GM21360 (cell line): ENCODE results near the gene HSF5.
A peak's percentile ranks its signal among the peaks of the same experiment; 100 is the strongest.
"Not testable (repeated sequence)": the region's sequence is repeated elsewhere in the genome, so short reads cannot be mapped to it uniquely, and the experiment has no call there.

Experiments
- ATAC-seq: cut with Tn5 transposase; IDR thresholded peaks from one replicate; pipeline ENCODE4 v1.9.1; 2021; ENCODE audit warnings: mild to moderate bottlenecking, moderate library complexity; ENCODE audit not compliant: unreplicated experiment

HSF5 gene

DNA sequence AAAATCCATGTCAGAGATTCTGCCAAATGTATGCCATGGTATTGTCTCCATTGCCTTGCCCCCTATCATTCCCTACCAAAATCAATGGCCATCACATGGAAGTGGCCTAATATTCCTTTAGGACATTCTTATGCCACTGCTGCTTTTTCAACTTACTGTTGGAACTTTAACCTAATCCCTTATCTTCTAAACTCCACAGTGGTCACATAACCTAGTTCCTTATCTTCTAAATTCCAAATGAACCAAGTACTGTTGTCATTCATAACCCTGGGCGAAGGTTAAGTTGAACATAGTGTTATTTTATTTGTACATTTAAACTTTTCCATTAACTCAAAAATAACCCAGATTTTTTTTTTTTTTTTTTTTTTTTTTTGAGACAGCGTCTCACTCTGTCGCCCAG is 3.6 kb downstream of the HSF5 start:
- ATAC-seq: no peak

DNA sequence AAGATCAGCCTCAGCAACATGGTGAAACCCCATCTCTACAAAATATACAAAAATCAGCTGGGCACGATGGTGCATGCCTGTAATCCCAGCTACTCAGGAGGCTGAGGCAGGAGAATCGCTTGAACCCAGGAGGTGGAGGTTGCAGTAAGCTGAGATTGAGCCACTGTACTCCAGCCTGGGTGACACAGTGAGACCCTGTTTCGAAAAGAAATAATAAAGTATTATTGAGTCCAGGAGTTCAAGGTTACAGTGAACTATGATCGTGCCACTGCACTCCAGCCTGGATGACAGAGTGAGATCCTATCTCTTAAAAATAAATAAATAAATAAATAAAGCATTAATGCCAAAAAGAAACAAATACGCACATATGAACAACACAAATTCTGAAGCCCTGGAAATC is 6.4 kb downstream of the HSF5 start:
- not testable (repeated sequence) for ATAC-seq

- no peak for ATAC-seq
Observed at GRCh38 chr17:58480090-58480489, 8.1 kb downstream of the HSF5 start.

GRCh38 chr17:58476812-58477211 is 11.4 kb downstream of the HSF5 start:
- no peak for ATAC-seq

DNA sequence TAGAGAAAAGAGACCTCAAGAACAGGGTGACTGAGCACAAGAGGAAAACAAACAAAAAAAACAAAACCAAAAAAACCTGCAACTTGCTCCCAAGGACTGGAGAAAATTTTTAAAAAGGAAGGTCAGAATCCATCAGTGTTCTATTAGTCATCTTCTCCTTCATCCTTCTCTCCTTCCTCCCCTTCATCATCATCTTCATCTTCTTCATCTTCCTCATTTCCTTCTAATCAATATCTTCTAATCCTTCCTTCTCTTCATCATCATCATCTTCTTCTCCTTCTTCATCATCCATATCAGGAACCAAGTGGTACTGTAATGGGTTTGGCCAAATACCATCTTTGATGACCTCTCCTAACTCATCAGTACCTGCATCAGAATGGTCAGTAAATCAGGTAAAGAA is 12.2 kb downstream of the HSF5 start:
- ATAC-seq: no peak

GRCh38 chr17:58470356-58470755 is 17.9 kb downstream of the HSF5 start:
- no peak for ATAC-seq

GRCh38 chr17:58468944-58469343 is 19.3 kb downstream of the HSF5 start:
- no peak for ATAC-seq

DNA sequence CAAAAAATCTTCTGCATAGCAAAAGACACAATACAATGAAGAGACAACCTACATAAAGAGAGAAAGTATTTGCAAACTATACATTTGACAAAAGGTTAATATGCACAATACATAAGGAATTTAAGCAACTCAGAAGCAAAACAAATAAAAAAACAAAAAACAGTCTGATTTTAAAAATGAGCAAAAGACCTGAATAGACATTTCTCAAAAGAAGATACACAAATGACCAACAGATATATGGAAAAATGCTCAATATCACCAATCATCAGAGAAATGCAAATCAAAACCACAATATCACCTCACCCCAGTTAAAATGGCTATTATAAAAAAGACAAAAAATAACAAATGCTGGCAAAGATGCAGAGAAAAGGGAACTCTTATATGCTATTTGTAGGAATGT is 32.7 kb downstream of the HSF5 start:
- no peak for ATAC-seq

GRCh38 chr17:58452738-58453137 is 35.5 kb downstream of the HSF5 start:
- no peak for ATAC-seq

GRCh38 chr17:58447039-58447975 is 40.9 kb downstream of the HSF5 start:
- no peak for ATAC-seq

DNA sequence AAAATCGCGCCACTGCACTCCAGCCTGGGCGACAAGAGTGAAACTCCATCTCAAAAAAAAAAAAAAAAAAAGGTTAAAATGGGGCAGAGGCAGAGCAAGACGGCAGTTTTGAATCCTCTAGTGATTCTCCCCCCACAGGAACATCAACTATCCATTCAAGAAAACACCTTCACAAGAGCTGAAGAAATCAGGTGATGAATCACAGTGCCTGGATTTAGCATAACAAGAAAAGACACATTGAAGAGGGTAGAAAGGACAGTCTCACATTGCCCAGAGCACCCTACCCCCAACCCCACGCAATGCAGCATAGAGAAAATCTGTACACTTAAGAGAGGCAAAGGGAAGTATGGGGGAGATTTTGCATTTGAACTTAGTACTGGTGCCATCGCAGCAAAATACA is 42.1 kb downstream of the HSF5 start:
- ATAC-seq: no peak

DNA sequence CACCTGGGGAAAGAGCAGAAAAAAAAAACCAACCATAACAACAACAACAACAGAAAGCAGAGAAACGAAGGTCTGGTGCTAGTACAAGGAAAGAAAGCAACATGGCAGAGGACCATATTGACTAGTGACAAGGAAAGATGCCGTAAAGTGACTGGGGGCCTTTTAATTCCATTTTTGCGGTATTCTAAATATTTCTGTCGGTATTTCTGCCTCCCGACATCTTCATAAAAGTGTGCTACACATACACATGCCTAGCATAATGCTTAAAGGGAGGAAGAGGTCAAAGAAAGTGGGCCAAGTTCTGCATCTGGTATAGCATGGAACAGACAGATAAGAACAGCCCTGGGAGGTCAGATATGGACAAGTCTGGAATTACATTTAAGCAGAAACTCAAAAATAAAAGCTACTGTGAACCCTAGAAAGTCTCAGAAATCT is 51.4 kb downstream of the HSF5 start:
- ATAC-seq: no peak

DNA sequence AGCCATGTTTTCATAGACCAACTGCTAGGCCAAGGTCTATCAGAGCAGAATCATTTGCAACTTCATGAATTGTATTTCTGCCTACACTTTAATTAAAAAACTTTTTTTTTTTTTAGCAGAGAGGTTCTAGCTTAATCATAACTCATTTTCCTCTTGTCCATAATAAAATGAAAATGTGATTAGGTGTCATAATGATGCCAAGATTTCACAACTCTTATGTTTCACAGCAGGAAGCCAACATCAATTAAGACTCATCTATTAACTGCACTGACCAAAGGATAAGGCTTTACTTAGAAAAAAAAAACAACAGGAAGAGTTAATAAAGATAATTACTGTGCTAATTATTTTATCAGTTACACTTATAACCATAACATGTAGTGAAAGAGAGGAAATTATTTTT is 52.0 kb downstream of the HSF5 start:
- ATAC-seq: no peak

DNA sequence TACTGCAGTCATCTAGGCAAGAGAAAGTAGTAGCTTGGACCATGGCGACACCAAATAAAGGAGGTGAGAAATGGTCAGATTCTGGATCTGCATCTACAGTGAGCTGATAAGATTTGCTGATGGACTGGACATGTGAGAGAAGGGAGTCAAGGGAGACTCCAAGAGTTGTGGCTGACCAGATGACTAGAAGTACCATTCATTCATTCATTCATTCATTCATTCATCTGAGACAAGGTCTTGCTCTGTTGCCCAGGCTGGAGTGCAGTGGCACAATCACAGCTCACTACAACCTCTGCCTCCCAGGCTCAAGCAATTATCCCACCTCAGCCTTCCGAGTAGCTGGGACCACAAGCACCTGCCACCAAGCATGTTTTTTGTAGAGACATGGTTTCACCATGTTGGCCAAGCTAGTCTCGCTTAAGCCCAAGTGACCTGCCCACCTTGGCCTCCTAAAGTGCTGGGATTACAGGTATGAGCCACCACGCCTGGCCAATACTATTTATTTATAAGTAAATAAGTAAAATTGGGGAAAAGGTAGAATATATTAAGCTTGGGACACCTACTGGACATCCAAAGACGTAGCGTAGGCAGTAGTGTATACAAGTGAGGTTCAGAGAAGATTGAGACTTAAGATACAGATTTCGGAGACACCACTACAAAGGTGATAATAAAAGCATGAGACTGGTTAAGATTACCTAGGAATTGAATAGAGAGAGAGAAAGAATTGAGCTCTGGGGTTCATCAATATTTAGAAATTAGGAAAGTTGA is 55.2 kb downstream of the HSF5 start:
- no peak for ATAC-seq

GRCh38 chr17:58427807-58428206 is 60.4 kb downstream of the HSF5 start:
- ATAC-seq: no peak

DNA sequence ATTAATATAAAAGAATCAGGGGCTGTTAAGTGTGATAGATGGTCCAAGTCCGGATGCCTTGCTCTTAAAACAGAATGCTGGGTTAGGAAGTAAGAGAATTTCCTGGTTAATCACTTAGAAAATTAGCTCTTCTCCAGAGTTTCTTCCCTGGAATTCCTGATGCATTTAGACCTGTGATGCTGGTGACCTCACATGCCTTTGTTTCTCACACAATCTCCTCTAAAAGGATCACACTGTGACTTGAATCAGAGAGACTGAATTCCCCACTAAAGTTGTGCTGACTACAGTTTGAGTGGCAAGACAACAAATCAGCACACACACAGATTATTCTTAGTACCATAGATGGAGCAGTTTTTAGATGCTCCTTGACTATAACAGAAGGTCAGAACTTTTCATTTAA is 66.5 kb downstream of the HSF5 start:
- no peak for ATAC-seq

- no peak for ATAC-seq
Observed at GRCh38 chr17:58420827-58421226, 67.4 kb downstream of the HSF5 start.

DNA sequence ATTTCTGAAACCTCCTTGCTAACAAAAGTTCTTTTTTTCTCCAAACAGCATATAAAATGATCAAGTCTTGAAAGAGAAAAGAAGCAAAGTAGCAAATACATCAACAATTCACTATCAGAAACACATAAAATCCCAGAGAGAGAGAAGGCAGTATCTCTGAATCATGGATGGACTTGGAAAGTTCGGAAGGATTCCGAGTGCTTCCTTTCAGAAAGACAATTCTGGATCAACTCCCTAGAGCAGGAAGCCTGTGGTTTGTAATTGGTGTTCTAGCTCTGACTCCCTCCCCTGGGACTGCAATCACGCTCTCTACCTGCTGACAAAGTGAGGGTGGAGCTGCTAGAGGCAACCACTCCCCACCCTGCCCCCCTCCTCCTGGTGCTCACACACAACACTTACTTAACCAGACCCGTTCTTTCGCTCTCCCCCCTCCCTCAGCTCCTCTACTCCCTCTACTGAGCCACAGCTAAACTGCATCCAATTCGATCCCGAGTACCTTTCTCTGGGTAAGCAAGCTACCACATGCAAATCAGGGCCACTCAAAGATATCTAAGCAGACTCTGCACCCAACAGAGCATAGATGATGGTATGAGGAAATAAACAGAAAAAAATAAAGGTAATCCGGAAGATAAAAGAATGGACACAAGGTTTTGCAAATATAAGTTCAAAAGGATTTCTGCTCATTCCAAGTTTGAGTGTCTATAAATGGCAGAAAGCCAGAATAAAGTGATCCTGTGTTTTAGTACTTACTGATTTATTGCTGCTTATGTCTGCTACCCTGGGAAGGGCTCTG is 70.7 kb downstream of the HSF5 start, which contains the start of gene RNF43:
Gene RNF43, minus strand, starts transcription at position 235 of the 793 bp plus-strand sequence. CDS start 1,957 bp downstream, outside the sequence.
- ATAC-seq: peak; percentile 87

- no peak for ATAC-seq
Observed at GRCh38 chr17:58416937-58417299, 71.3 kb downstream of the HSF5 start.

DNA sequence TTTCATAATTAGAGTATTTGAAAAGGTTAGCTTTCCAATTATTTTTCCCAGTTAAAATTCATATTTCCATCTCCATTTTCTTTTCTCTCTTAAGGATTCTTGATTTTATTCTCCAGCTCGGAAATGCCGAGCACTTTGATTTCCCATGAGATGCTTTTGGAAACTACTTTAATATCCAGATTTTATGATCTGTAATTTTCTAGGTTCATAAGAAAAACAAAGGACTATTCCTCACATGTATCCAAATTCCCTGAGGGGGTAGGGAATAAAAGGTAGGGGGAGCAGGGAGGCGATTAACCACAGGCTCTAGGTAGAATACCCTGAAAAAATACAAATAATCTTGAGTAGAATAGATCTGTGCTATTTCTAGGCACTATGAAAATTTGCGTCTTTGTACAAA is 71.8 kb downstream of the HSF5 start:
- ATAC-seq: no peak

DNA sequence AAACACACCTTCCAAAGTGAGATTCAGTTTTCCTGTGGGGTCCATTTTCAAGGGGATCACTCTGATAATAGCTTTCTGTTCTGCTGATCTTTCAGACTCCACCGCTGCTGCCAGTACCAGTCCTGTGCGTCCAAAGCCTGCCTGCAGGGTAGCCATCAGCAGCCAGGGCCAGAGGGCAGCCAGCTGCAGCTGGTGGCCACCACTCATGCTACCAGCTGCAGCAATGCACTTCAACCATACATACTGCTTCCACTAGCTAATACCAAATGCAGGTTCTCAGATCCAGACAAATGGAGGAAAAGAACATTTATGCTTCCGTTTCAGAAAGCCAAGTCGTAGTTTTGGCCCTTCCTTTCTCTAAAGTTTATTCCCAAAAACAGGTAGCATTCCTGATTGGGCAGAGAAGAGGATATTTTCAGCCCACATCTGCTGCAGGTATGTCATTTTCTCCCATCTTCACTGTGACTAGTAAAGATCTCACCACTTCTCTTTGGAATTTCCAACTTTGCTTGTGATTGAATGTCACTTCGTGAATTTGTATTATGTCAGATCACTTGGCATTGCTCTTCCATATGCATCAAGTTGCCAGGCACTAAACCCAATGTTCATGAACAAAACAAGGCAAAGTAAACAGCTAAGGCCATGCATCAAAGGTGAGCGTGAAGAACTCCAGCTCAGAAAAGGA is 72.7 kb downstream of the HSF5 start:
- ATAC-seq: no peak
